IPS DF 19.7 (cell line): ENCODE measurements around the gene RGS11.
A peak's percentile ranks its signal among the peaks of the same experiment; 100 is the strongest.

Source experiments
- DNase-seq: peaks from one replicate; pipeline ENCODE4 v3.0.0-alpha.2; 2013; ENCODE audit warnings: low read depth, low spot score

Gene RGS11

GRCh38 chr16:275786-276232, at the start of gene RGS11:
Gene RGS11, minus strand, starts transcription at chr16:275944. Its CDS starts 33 bp downstream, at chr16:275911.
- DNase-seq, result no peak

DNA sequence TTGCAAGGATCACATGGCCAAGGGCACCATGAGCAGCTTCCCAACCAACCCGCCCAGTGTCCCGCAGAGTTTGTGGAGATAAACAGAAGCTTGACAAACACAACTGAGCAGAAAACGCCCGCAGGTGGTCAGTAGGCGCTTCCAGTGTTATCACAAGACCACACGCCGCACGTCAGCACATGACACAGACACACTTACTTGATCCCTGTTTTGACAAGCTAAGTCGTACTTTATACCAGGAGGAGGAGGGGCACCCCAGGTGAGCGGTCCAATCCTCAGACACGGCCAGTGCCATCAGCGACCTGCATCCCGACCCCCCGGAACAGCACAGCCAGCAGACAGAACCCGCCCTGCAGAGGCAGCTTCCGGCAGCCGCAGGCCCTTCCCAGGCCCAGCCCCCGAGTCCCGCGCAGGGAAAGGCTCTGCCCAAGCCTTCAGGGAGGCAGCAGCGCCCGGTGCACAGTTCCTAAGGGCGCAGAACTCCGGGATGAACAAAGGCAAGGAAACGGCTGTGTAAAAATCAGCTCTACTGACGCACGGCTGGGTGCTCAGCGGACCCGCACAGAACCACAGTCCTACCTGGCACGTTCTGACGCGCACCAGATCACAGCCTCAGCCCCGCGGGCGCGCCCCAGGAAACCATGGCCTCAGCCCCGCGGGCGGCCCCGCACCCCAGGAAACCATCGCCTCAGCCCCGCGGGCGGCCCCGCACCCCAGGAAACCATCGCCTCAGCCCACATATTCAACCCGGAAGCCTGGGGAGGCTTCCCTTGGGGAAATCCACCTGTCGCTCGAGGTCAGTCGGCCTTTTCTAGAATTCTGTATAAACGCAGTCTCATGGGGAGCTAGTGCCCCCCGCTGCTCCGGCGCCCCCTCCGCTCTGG, 48.9 kb upstream of the RGS11 start:
- DNase-seq, result no peak

- DNase-seq, result no peak
Measured at GRCh38 chr16:324201-324450, 48.4 kb upstream of the RGS11 start.

GRCh38 chr16:322476-323143, 46.9 kb upstream of the RGS11 start:
- no peak for DNase-seq

DNA sequence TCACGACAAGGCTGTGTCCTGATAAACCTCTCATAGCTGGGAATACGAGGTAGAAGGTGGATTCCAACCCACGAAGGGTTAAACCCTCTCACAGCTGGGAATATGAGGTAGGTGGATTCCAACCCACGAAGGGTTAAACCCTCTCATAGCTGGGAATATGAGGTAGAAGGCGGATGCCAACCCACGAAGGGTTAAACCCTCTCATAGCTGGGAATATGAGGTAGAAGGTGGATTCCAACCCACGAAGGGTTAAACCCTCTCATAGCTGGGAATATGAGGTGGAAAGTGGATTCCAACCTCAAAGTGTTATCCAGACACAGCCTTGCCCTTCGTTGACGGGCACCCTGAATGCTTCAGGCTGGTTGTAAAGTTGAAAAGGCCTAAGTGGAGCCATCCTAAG, 45.8 kb upstream of the RGS11 start:
- DNase-seq, result no peak

- DNase-seq, result no peak
Measured at GRCh38 chr16:320206-320605, 44.5 kb upstream of the RGS11 start.

DNA sequence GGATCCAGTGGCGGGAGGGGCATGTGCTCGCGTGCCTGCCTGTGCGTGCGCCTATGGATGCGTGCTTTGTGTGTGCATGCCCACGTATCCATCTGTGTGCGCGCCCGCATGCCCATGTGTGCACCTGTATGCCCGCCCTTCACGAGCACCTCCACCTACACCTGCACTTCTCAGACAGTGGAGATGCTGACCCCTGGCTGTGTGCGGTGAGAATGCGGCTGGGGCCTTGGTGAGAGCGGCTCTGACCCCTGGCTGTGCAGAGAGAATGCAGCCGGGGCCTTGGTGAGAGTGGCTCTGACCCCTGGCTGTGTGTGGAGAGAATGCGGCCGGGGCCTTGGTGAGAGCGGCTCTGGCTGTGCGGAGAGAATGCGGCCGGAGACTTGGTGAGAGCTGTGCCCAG, 42.9 kb upstream of the RGS11 start:
- DNase-seq, result peak; percentile 30

- DNase-seq, result no peak
Measured at GRCh38 chr16:317583-317982, 41.8 kb upstream of the RGS11 start.

DNA sequence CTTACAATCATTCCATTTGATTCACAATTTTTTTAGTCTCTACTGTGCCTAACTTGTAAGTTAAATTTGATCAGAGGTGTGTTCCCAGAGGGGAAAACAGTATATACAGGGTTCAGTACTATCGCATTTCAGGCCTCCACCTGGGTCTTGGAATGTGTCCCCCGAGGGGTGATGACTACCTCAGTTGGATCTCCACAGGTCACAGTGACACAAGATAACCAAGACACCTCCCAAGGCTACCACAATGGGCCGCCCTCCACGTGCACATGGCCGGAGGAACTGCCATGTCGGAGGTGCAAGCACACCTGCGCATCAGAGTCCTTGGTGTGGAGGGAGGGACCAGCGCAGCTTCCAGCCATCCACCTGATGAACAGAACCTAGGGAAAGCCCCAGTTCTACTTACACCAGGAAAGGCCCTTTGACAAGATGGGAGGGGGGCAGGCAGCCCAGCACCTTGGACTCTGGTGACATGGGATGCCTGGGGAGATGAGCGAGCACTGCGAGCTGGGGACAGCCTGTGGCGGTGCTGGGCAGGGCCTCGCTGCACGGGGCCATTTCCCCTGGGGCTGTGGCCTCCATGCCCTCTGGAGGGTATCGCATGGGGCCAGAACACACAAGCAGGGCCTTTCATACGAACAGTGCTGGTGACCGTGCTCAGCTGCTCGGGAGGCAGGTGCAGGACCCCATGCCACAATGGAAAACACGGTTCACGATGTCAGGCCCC, 41.2 kb upstream of the RGS11 start:
- no peak for DNase-seq

DNA sequence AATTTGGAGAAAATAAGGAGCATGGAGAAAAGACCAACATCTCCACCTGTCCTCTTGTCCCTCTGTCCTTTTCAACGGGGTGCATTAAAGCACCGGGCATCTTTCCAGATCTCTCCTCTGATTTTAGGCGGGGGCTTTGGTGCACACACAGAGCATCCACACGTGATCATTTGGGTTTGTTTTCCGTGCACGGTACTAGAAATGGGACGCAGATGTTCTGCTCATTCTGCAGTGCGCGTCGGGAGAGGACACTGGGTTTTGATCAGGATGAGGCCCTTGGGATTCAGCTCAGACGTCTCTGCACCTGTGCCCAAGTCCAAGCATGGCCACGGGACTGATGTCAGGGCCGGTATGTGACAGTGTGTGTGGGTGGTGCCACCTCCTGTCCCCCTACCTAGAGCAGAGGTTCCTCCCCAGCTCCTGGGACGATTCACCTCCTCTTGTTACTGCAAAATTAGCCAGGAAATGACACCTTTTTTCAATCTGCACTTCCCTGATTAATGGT, 39.1 kb upstream of the RGS11 start:
- no peak for DNase-seq

- DNase-seq, result no peak
Measured at GRCh38 chr16:314351-314750, 38.6 kb upstream of the RGS11 start.

DNA sequence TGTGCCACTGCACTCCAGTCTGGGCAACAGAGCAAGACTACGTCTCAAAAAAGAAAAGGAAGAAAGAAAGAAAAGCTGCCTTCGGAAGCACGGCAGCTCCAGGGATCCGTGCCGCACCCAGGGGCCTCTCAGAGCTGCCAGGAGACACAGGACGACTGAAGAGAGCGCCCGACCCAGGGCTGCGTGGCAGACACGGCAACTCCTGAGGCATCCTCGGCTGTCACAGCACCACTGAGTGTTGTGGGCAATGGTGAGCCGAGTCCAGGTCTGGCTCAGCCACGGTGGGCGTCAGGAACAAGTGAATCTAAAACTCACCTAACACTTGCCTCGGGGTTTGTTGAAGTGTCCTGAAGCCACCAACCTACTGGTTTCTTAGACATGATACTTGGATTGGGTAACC, 36.0 kb upstream of the RGS11 start:
- DNase-seq, result no peak

DNA sequence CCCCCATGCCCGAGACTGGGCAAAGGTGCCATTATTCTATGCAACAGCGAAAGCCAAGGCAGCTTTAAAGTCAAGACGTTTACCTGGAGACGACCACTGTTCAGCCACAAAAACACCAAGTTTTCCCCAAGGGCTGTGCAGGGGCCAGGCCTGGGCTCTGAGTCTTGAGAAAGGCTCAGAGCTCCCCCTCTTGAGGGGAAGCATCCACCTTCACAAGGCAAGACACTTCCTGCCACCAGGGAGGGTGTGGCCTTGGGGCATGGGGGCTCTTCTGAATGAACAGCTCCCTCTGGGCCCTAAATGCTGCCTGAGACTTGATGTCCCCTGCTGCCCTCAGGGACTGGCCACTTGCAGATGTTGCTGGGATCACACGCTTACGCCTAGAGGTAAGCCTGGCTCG, 33.7 kb upstream of the RGS11 start:
- no peak for DNase-seq

GRCh38 chr16:307691-308312, 32.1 kb upstream of the RGS11 start:
- DNase-seq, result no peak

- no peak for DNase-seq
Measured at GRCh38 chr16:306911-307370, 31.2 kb upstream of the RGS11 start.

- DNase-seq, result no peak
Measured at GRCh38 chr16:305916-306626, 30.3 kb upstream of the RGS11 start.

DNA sequence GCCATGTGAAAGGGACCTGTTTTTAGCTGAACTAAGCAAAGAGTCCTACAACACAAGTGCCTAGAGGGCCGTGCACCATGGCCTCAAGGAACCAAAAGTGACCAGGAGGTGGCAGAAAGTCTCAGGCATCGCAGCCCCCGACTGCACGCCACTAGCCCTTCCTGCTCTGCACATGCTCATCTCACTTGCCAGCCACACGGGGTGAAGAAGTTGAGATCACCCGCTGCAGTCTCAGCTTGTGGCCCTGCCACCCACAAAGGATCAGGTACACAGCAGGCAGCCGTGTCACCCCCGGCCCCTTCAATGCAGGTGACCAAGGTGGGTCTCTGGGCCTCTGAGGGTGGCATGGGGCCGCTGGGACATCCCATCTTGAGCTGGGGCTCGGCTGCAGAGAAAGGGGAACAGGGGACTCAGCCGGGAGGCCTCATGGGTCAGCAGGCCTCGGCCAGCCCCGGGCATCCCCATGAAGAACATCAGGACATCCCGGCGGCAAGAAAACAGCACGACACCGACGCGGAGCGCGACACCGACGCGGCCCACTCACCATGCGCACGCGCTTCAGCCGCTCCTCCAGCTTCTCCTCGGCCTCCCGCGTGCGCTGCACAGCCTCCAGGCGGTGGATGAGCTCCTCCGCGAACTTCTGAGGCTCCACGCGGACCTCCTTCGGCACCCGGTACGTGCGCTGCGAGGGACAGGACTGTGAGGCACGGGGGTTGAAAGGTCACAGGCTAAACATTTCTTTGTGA, 28.2 kb upstream of the RGS11 start:
- no peak for DNase-seq

DNA sequence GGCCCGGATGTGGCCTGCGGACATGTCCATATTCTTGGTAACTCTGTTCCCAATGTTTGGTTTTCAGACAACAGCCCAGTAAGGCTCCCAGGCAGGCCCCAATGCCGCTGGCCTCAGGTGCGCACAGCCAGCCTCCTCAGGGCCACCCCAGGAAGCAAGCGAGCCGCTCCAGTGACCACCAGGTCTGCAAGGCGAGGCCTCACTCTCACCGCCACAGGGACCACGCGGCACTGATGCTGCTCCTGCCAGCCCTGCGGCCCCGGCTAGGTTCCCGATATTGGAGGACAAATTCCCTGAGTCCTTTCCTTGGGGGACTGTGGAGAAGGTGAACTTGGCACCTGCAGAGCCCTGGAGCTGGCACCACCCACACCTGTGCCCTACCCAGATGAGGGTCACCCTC, 26.2 kb upstream of the RGS11 start:
- DNase-seq, result no peak

GRCh38 chr16:301235-301634, 25.5 kb upstream of the RGS11 start:
- no peak for DNase-seq

GRCh38 chr16:297832-298231, 22.1 kb upstream of the RGS11 start:
- no peak for DNase-seq
